H1 (cell line): ENCODE results near the gene PEAK1. TPM values are rescaled to one million over a fixed set of nuclear protein-coding genes. Genes with fewer than 3 reads are reported as not detected.

Source experiments
- CTCF ChIA-PET: fragments of 300-600 bp; sonication (Branson Sonifier 250); formaldehyde crosslinking; loops from one replicate; lab custom pipeline; 2021; ENCODE audit not compliant: partially characterized antibody; lab: Charles Lee
- POLR2A ChIA-PET: fragments of 300-600 bp; sonication (Branson Sonifier 250); formaldehyde crosslinking; loops from one replicate; lab custom pipeline; 2021; ENCODE audit warnings: inconsistent platforms; ENCODE audit not compliant: partially characterized antibody; lab: Charles Lee
- DNase-seq, 2 experiments: peaks; one replicate each; pipeline versions ENCODE4 v3.0.0 to v3.0.0-alpha.2; 2010 to 2022; ENCODE audit warnings: low spot score in 2 of 2, low read depth in 1 of 2, mixed read lengths in 1 of 2
- FAIRE-seq: peaks from 2 replicates; lab custom pipeline; 2011; peaks lifted over from hg19 to GRCh38; lab: Jason Lieb, UNC
- H2AFZ ChIP-seq: 2 replicates; pipeline ENCODE4 v1.8.1; 2012; ENCODE audit warnings: low read length, inconsistent platforms
- H2AK5ac ChIP-seq: 2 replicates; pipeline ENCODE4 v1.6.1; 2013; ENCODE audit warnings: low read depth, low read length
- H2BK120ac ChIP-seq: replicated peaks from 2 replicates; pipeline ENCODE3; 2013; ENCODE audit warnings: low read depth, low read length, inconsistent platforms
- H2BK12ac ChIP-seq: 2 replicates; pipeline ENCODE4 v1.6.1; 2013; ENCODE audit warnings: low read depth, low read length
- H2BK15ac ChIP-seq: 2 replicates; pipeline ENCODE4 v1.6.1; 2013; ENCODE audit warnings: low read length
- H2BK20ac ChIP-seq: 2 replicates; pipeline ENCODE4 v1.6.1; 2013; ENCODE audit warnings: low read length
- H2BK5ac ChIP-seq: 2 replicates; pipeline ENCODE4 v1.6.1; 2013; ENCODE audit warnings: low read depth, low read length
- H3K14ac ChIP-seq: 2 replicates; pipeline ENCODE4 v1.6.1; 2013; ENCODE audit warnings: inconsistent platforms; ENCODE audit not compliant: insufficient read length
- H3K18ac ChIP-seq: 2 replicates; pipeline ENCODE4 v1.6.1; 2013; ENCODE audit warnings: low read length; ENCODE audit errors: extremely low read depth
- H3K23ac ChIP-seq: 2 replicates; pipeline ENCODE4 v1.6.1; 2013; ENCODE audit warnings: inconsistent platforms; ENCODE audit not compliant: insufficient read length
- H3K23me2 ChIP-seq: 2 replicates; pipeline ENCODE4 v1.6.1; 2013; ENCODE audit warnings: low read depth, low read length
- H3K27ac ChIP-seq: 2 replicates; pipeline ENCODE4 v1.6.1; 2011; ENCODE audit warnings: low read depth, low read length, inconsistent platforms
- H3K27me3 ChIP-seq, 4 experiments: replicated peaks in 1 of 4; 1 replicate in 1 of 4; 2 replicates in 3 of 4; pipeline versions ENCODE4 v1.6.1 to v1.8.1; 2011 to 2013; ENCODE audit warnings: low read length in 3 of 4, mild to moderate bottlenecking in 3 of 4, inconsistent platforms in 2 of 4, mixed read lengths in 2 of 4, moderate library complexity in 1 of 4; ENCODE audit not compliant: control insufficient read depth in 3 of 4, insufficient read depth in 3 of 4; ENCODE audit errors: extremely low read depth in 1 of 4
- H3K36me3 ChIP-seq, 4 experiments: 2 replicates each; pipeline versions ENCODE4 v1.6.1 to v1.8.1; 2011 to 2013; ENCODE audit warnings: mild to moderate bottlenecking in 4 of 4, low read length in 3 of 4, moderate library complexity in 2 of 4, control low read depth in 1 of 4, inconsistent platforms in 1 of 4; ENCODE audit not compliant: insufficient read depth in 4 of 4, control insufficient read depth in 2 of 4
- H3K4ac ChIP-seq: replicated peaks from 2 replicates; pipeline ENCODE3; 2013; ENCODE audit warnings: low read length, low read depth, mixed read lengths, inconsistent platforms; ENCODE audit not compliant: insufficient read length
- H3K4me1 ChIP-seq, 4 experiments: replicated peaks in 1 of 4; 1 replicate in 1 of 4; 2 replicates in 3 of 4; pipeline versions ENCODE4 v1.6.1 to v1.8.1; 2011 to 2013; ENCODE audit warnings: low read length in 3 of 4, inconsistent platforms in 2 of 4, mixed read lengths in 1 of 4; ENCODE audit not compliant: insufficient read depth in 4 of 4, control insufficient read depth in 3 of 4
- H3K4me2 ChIP-seq, 2 experiments: 2 replicates each; pipeline versions ENCODE4 v1.6.1 to v1.8.1; 2011 to 2013; ENCODE audit warnings: low read depth in 2 of 2, low read length in 2 of 2, control low read depth in 1 of 2, inconsistent platforms in 1 of 2, mild to moderate bottlenecking in 1 of 2; ENCODE audit not compliant: insufficient read depth in 1 of 2
- H3K4me3 ChIP-seq, 4 experiments: fragments of 200-600, 300-600 bp in 1 of 4; sonication (generic), shearing (Covaris generic), sonication (Bioruptor Twin) in 1 of 4; 2 replicates each; pipeline versions ENCODE4 v1.5.1 to v1.8.1; 2011 to 2016; ENCODE audit warnings: low read length in 4 of 4, low read depth in 3 of 4, control low read depth in 2 of 4, inconsistent platforms in 2 of 4, mild to moderate bottlenecking in 2 of 4, mixed read lengths in 1 of 4, moderate library complexity in 1 of 4; ENCODE audit not compliant: insufficient read depth in 2 of 4; ENCODE audit errors: extremely low read depth in 1 of 4
- H3K56ac ChIP-seq: replicated peaks from 2 replicates; pipeline ENCODE3; 2013; ENCODE audit warnings: low read depth, mild to moderate bottlenecking, mixed read lengths, low read length, inconsistent platforms; ENCODE audit not compliant: insufficient read length
- H3K79me1 ChIP-seq: 2 replicates; pipeline ENCODE4 v1.6.1; 2013; ENCODE audit warnings: low read depth, low read length, control low read depth
- H3K79me2 ChIP-seq, 2 experiments: 2 replicates each; pipeline versions ENCODE4 v1.6.1 to v1.8.1; 2012 to 2013; ENCODE audit warnings: low read length in 2 of 2, mild to moderate bottlenecking in 2 of 2, inconsistent platforms in 1 of 2; ENCODE audit not compliant: insufficient read depth in 2 of 2, control insufficient read depth in 1 of 2
- H3K9ac ChIP-seq, 4 experiments: replicated peaks in 1 of 4; 1 replicate in 1 of 4; 2 replicates in 3 of 4; pipeline versions ENCODE4 v1.6.1 to v1.8.1; 2011 to 2013; ENCODE audit warnings: low read depth in 3 of 4, low read length in 3 of 4, control low read depth in 2 of 4, mild to moderate bottlenecking in 2 of 4, moderate library complexity in 2 of 4, inconsistent platforms in 1 of 4; ENCODE audit errors: extremely low read depth in 1 of 4
- H3K9me3 ChIP-seq, 2 experiments: 2 replicates each; pipeline versions ENCODE4 v1.6.1 to v1.8.1; 2012 to 2013; ENCODE audit warnings: mild to moderate bottlenecking in 2 of 2, moderate library complexity in 2 of 2, control low read depth in 1 of 2, inconsistent platforms in 1 of 2, low read depth in 1 of 2, low read length in 1 of 2, mixed read lengths in 1 of 2; ENCODE audit not compliant: insufficient read depth in 2 of 2
- H4K20me1 ChIP-seq, 2 experiments: replicated peaks in 1 of 2; 2 replicates each; pipeline versions ENCODE3 to v1.8.1; 2011 to 2013; ENCODE audit warnings: inconsistent platforms in 2 of 2, low read length in 2 of 2, mild to moderate bottlenecking in 1 of 2; ENCODE audit not compliant: insufficient read depth in 2 of 2, control insufficient read depth in 1 of 2
- H4K5ac ChIP-seq: 2 replicates; pipeline ENCODE4 v1.6.1; 2013; ENCODE audit warnings: low read length, low read depth, mixed read lengths, inconsistent platforms; ENCODE audit not compliant: insufficient read length
- H4K8ac ChIP-seq: 2 replicates; pipeline ENCODE4 v1.8.0; 2013; ENCODE audit warnings: mild to moderate bottlenecking, moderate library complexity, low read length, inconsistent platforms; ENCODE audit not compliant: insufficient read depth; ENCODE audit errors: extremely low read depth
- H4K91ac ChIP-seq: replicated peaks from 2 replicates; pipeline ENCODE3; 2013; ENCODE audit warnings: low read length, mixed read lengths, inconsistent platforms; ENCODE audit not compliant: insufficient read length
- BCL11A ChIP-seq, 2 experiments: IDR thresholded peaks; one replicate each; pipeline ENCODE4 v1.6.1; 2011; ENCODE audit warnings: low read depth in 2 of 2, low read length in 2 of 2, mild to moderate bottlenecking in 2 of 2
- GTF2F1 ChIP-seq: IDR thresholded peaks from 2 replicates; pipeline ENCODE4 v1.6.1; 2012; ENCODE audit warnings: low read depth, low read length, improper control_type of control experiment, borderline replicate concordance
- POLR2AphosphoS5 ChIP-seq: IDR thresholded peaks from 2 replicates; pipeline ENCODE4 v1.6.1; 2011; ENCODE audit warnings: low read depth, low read length
- SAP30 ChIP-seq: fragments of 300-600 bp; sonication (generic); IDR thresholded peaks from 2 replicates; pipeline ENCODE4 v1.7.1; 2012; ENCODE audit warnings: low read length, moderate library complexity, mild to moderate bottlenecking, inconsistent platforms; ENCODE audit not compliant: insufficient read depth, insufficient replicate concordance
- TCF12 ChIP-seq: IDR thresholded peaks from 2 replicates; pipeline ENCODE4 v1.6.1; 2011; ENCODE audit warnings: low read depth, mild to moderate bottlenecking, low read length
- WGBS, 2 experiments: shearing (Covaris generic) in 1 of 2; methylation state at CpG; one replicate each; pipeline versions ENCODE4 v1.1.6 to v1.1.7; 2013 to 2015; ENCODE audit warnings: low lambda C conversion rate in 2 of 2, mixed read lengths in 2 of 2, inconsistent platforms in 1 of 2, low coverage in 1 of 2, missing lambda C conversion rate in 1 of 2; ENCODE audit not compliant: insufficient replicate concordance in 2 of 2, insufficient coverage in 1 of 2, insufficient read length in 1 of 2; ENCODE audit errors: extremely low coverage in 1 of 2, missing lambda C conversion rate in 1 of 2; 5-methylcytosine and 5-hydroxymethylcytosine counted together
- polyA plus RNA-seq, 7 experiments: library from polyadenylated mRNA; depleted of rRNA in 3 of 7; stranded (reverse) in 5 of 7; unstranded in 2 of 7; fragments of >200 nt in 5 of 7; fragments of 200-250 nt in 2 of 7; gene quantifications; 1 replicate in 5 of 7; 2 replicates in 1 of 7; 4 replicates in 1 of 7; pipeline versions ENCODE4 v1.2.1 to v1.2.3, GENCODE V29; 2011 to 2013; ENCODE audit warnings: missing spikeins in 2 of 7, mixed read lengths in 2 of 7
- total RNA-seq: library from RNA; stranded (reverse); fragmentation: NEBNext Ultra II Directional; extraction: Animal tissue kit (Norgen Biotek cat#: 25700); gene quantifications from 2 replicates; pipeline ENCODE4 v1.2.1, GENCODE V29; 2021
- TF ChIP-seq, protein P1 (sequence below): IDR thresholded peaks from 2 replicates; pipeline ENCODE4 v1.6.1; 2012; ENCODE audit warnings: inconsistent platforms

PEAK1 gene
- total and polyA plus RNA-seq, 2 of the 8 experiments (the other 6 are each of a cell fraction or from before 2014, with no cell fraction given): 8.8 to 44.8 TPM

DNA sequence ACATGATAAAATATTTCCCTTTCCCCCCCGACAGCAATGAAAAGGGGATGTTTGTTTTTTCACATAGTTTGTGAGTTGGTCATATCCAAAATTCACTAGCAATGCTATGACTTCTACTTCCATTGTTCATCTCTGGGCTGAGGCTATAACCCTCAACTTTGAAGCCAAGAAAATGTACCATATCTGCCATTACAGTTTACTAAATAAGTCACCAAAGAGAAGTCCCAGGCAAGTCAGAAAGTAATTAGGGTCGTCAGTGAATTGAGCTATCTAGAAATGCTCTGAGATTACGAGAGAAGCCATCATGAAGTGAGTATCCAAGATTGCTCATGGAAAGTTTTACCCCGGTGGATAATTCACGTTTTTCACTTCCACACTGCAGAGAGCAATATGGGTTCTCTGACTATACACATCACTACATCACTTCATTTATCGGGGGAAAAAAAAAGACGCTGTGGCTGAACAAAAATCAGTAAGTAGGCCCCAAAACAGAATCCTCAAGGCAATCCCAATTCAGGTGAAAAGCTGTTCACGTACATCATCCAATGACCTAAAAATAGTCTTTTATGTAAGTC lies 1.4 kb downstream of the PEAK1 start:
- Histone ChIP-seq H3K27me3 (no peaks in the 10 kb centered on the region), H3K14ac (no peak overlapping the region), H3K27ac (no peak overlapping the region), H4K20me1 (peaks cover 13 to 17% of the 10 kb centered on the region in 2 experiments), H3K4ac (no peak overlapping the region), H2AK5ac (no peak overlapping the region), H3K79me2 (peaks cover 0 to 80% of the 10 kb centered on the region in 2 experiments; a peak in 3 of 4 replicates), H2BK5ac (no peak overlapping the region), H2BK20ac (no peak overlapping the region), H3K56ac (no peak overlapping the region), H3K9ac (no peak overlapping the region; a peak in 1 of 7 replicates), H3K36me3 (no peaks in the 10 kb centered on the region), H3K4me1 (peaks cover 0 to 19% (median 9%) of the 10 kb centered on the region in 4 experiments; a peak in 4 of 7 replicates), H4K8ac (no peak overlapping the region), H2BK120ac (no peak overlapping the region), H3K18ac (no peak overlapping the region), H3K79me1 (peaks cover 2% of the 10 kb centered on the region; the same call in 1 of the 2 replicates), H3K4me3 (peak overlapping the region; percentile 67 to 98 (median 78); a peak in 7 of 8 replicates), H3K4me2 (peak overlapping the region; percentile 66 to 77), H3K9me3 (no peaks in the 10 kb centered on the region), H2BK12ac (no peak overlapping the region), H4K91ac (no peak overlapping the region), H3K23ac (no peak overlapping the region), H2BK15ac (no peak overlapping the region), H3K23me2 (peaks cover 10% of the 10 kb centered on the region; the same call in 1 of the 2 replicates), H4K5ac (no peak overlapping the region), H2AFZ (no peak overlapping the region)
- DNase-seq (no peak), FAIRE-seq (no peak)
- ChIA-PET POLR2A (interaction anchor here (0.9 to 1.9 kb wide), 7 partner anchors 8 to 231 kb away, joined by 3 to 7 read pairs (median 3); no protein-coding TSS in a partner anchor), CTCF (interaction anchor here (0.7 to 1.4 kb wide), 10 partner anchors 8 to 294 kb away, joined by 3 to 7 read pairs (median 4); no protein-coding TSS in a partner anchor)
- 56% methylated on average over 8 of the region's 8 CpGs; no CpG with 5 or more reads in 1 of the 2 experiments for WGBS, 2 experiments
- TF ChIP-seq TCF12 (no peak), SAP30 (no peak), POLR2AphosphoS5 (no peak), GTF2F1 (no peak), BCL11A (IDR thresholded peaks at IDR 0.05; ENCODE audit: low read depth in 2 of 2, low read length in 2 of 2) (no peak)
- TF ChIP-seq, protein P1, sequence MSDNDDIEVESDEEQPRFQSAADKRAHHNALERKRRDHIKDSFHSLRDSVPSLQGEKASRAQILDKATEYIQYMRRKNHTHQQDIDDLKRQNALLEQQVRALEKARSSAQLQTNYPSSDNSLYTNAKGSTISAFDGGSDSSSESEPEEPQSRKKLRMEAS: no peak
